OCI-LY3 (cell line): ENCODE data around the gene SLC35G1.

ENCODE experiments used
- H2AFZ ChIP-seq: fragments of 200-600, 300-600 bp; shearing (Covaris generic); 2 replicates; pipeline ENCODE4 v1.6.0; 2014; ENCODE audit warnings: antibody characterized with exemption, low read depth, low read length
- H3K27ac ChIP-seq: fragments of 200-600, 300-600 bp; sonication (generic); 2 replicates; pipeline ENCODE4 v1.5.1; 2014; ENCODE audit warnings: mild to moderate bottlenecking, low read length, moderate library complexity, mixed read lengths
- H3K27me3 ChIP-seq: fragments of 200-600, 300-600 bp; sonication (generic); 2 replicates; pipeline ENCODE4 v1.6.1; 2014; ENCODE audit warnings: low read depth, low read length, mixed read lengths
- H3K36me3 ChIP-seq: fragments of 200-600, 300-600 bp; sonication (generic); replicated peaks from 2 replicates; pipeline ENCODE3; 2014; ENCODE audit warnings: low read depth, low read length, mixed read lengths
- H3K4me1 ChIP-seq: fragments of 300-600, 200-600 bp; sonication (generic); 2 replicates; pipeline ENCODE4 v1.6.1; 2014; ENCODE audit warnings: low read length, mixed read lengths
- H3K4me2 ChIP-seq: fragments of 200-600, 300-600 bp; sonication (generic); 2 replicates; pipeline ENCODE4 v1.6.1; 2014; ENCODE audit warnings: low read length, mixed read lengths
- H3K4me3 ChIP-seq: fragments of 300-600, 200-600 bp; sonication (generic); 2 replicates; pipeline ENCODE4 v1.5.1; 2014; ENCODE audit warnings: antibody characterized with exemption, mild to moderate bottlenecking, low read length, moderate library complexity
- H3K79me2 ChIP-seq: fragments of 300-600, 200-600 bp; shearing (Covaris generic); 2 replicates; pipeline ENCODE4 v1.6.1; 2014; ENCODE audit warnings: mild to moderate bottlenecking, low read length, mixed read lengths
- H3K9ac ChIP-seq: fragments of 300-600, 200-600 bp; shearing (Covaris generic); 2 replicates; pipeline ENCODE4 v1.6.0; 2014; ENCODE audit warnings: mild to moderate bottlenecking, low read length, moderate library complexity
- H3K9me3 ChIP-seq: fragments of 200-600, 300-600 bp; shearing (Covaris generic); 2 replicates; pipeline ENCODE4 v1.6.1; 2014; ENCODE audit warnings: low read length, mixed read lengths; ENCODE audit not compliant: insufficient read depth
- H4K20me1 ChIP-seq: fragments of 200-600, 300-600 bp; sonication (generic); 2 replicates; pipeline ENCODE4 v1.6.1; 2016; ENCODE audit warnings: low read length, mixed read lengths; ENCODE audit not compliant: insufficient read depth
- EZH2phosphoT487 ChIP-seq: fragments of 200-600 bp; shearing (Covaris generic); IDR thresholded peaks from 2 replicates; pipeline ENCODE4 v1.6.1; 2018; ENCODE audit warnings: antibody characterized with exemption, mixed run types, low read depth
- TF ChIP-seq, protein P1 (sequence below): fragments of 200-600, 300-600 bp; sonication (generic); IDR thresholded peaks from 2 replicates; pipeline ENCODE4 v1.5.1; 2014; ENCODE audit warnings: antibody characterized with exemption, low read length, low read depth

Gene SLC35G1

GRCh38 chr10:93874309-93875031 is 19.3 kb upstream of the SLC35G1 start:
- TF ChIP-seq, protein P1, sequence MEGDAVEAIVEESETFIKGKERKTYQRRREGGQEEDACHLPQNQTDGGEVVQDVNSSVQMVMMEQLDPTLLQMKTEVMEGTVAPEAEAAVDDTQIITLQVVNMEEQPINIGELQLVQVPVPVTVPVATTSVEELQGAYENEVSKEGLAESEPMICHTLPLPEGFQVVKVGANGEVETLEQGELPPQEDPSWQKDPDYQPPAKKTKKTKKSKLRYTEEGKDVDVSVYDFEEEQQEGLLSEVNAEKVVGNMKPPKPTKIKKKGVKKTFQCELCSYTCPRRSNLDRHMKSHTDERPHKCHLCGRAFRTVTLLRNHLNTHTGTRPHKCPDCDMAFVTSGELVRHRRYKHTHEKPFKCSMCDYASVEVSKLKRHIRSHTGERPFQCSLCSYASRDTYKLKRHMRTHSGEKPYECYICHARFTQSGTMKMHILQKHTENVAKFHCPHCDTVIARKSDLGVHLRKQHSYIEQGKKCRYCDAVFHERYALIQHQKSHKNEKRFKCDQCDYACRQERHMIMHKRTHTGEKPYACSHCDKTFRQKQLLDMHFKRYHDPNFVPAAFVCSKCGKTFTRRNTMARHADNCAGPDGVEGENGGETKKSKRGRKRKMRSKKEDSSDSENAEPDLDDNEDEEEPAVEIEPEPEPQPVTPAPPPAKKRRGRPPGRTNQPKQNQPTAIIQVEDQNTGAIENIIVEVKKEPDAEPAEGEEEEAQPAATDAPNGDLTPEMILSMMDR, result no peak
- TF ChIP-seq EZH2phosphoT487, result no peak
- Histone ChIP-seq H3K36me3 (no peaks in the 10 kb centered on the region), H3K79me2 (no peaks in the 10 kb centered on the region), H2AFZ (no peak overlapping the region), H3K27ac (no peak overlapping the region), H3K27me3 (no peaks in the 10 kb centered on the region), H3K4me3 (no peak overlapping the region), H3K9ac (no peak overlapping the region), H3K4me2 (no peak overlapping the region), H4K20me1 (no peaks in the 10 kb centered on the region), H3K9me3 (no peaks in the 10 kb centered on the region), H3K4me1 (no peaks in the 10 kb centered on the region)

- TF ChIP-seq EZH2phosphoT487, result no peak
- TF ChIP-seq, protein P1, result no peak
- no peak overlapping the region for H2AFZ ChIP-seq
- H3K9me3 ChIP-seq, result no peaks in the 10 kb centered on the region
- no peaks in the 10 kb centered on the region for H3K4me1 ChIP-seq
- H3K27ac ChIP-seq, result no peak overlapping the region
- H4K20me1 ChIP-seq, result no peaks in the 10 kb centered on the region
- H3K9ac ChIP-seq, result no peak overlapping the region
- H3K27me3 ChIP-seq, result no peaks in the 10 kb centered on the region
- H3K4me3 ChIP-seq, result no peak overlapping the region
- H3K4me2 ChIP-seq, result no peak overlapping the region
- H3K79me2 ChIP-seq, result no peaks in the 10 kb centered on the region
- H3K36me3 ChIP-seq, result no peaks in the 10 kb centered on the region
Measured at GRCh38 chr10:93875032-93875358, 18.8 kb upstream of the SLC35G1 start.

- Histone ChIP-seq H3K9ac (no peak overlapping the region), H3K27me3 (no peaks in the 10 kb centered on the region), H3K4me1 (no peaks in the 10 kb centered on the region), H2AFZ (no peak overlapping the region), H4K20me1 (no peaks in the 10 kb centered on the region), H3K4me2 (no peak overlapping the region), H3K36me3 (no peaks in the 10 kb centered on the region), H3K9me3 (no peaks in the 10 kb centered on the region), H3K79me2 (no peaks in the 10 kb centered on the region), H3K27ac (no peak overlapping the region), H3K4me3 (no peak overlapping the region)
- no peak for TF ChIP-seq EZH2phosphoT487
- TF ChIP-seq, protein P1, result no peak
Measured at GRCh38 chr10:93876381-93876780, 17.4 kb upstream of the SLC35G1 start.

- Histone ChIP-seq H3K36me3 (no peaks in the 10 kb centered on the region), H3K79me2 (no peaks in the 10 kb centered on the region), H2AFZ (no peak overlapping the region), H3K4me1 (no peaks in the 10 kb centered on the region), H3K9me3 (no peaks in the 10 kb centered on the region), H3K27ac (no peak overlapping the region), H3K4me2 (no peak overlapping the region), H4K20me1 (no peaks in the 10 kb centered on the region), H3K9ac (no peak overlapping the region), H3K4me3 (no peak overlapping the region), H3K27me3 (no peaks in the 10 kb centered on the region)
- TF ChIP-seq EZH2phosphoT487, result no peak
- TF ChIP-seq, protein P1, result no peak
Measured at GRCh38 chr10:93879273-93879672, 14.5 kb upstream of the SLC35G1 start.
